H1 (cell line): Measurements from ENCODE around the gene PAIP1.

Experiments used
- NRF1 ChIP-seq: IDR thresholded peaks from 2 replicates; pipeline ENCODE4 v1.6.1; 2011; ENCODE audit warnings: mild to moderate bottlenecking, low read depth, low read length, improper control_type of control experiment
- SP1 ChIP-seq: IDR thresholded peaks from 2 replicates; pipeline ENCODE4 v1.6.1; 2011; ENCODE audit warnings: low read depth, low read length

DNA sequence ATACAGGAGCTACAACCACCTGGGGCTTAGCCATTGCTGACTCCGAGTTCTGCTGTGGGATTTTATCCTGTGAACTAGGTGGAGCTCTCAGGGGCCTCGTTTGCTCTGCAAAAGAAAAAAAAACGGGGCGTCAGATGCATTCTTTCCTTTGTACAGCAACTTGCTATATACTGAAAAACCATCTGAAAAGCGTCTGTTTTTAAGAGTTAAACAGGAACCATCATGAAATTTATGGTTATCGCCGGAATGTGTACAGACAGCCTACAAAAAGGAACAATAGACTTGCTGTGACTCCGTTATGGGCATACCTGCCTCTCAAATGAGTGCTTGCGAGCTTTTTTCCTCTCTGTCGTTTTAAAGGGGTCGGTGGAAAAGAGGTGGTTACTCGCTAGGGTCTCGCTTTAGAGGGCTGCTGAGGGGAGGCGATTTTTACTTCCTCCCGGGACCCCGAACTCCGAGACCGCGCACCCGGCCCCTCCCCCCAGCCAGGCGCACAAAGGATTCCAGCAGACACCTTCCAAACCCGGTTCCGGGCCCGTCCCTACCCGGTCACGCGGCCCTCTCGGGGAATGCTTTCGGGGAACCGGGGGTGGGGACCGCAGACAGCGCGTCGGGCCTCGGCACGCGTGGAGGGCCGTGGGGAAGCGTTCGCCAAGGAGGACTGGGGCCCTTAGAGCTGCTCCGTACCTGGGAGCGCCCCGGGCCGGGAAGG is 826 bp downstream of the PAIP1 start:
- TF ChIP-seq NRF1 (no peak), SP1 (no peak)
